ENCODE measurements around the gene HNRNPM. TPM values are rescaled to one million over a fixed set of nuclear protein-coding genes. Genes with fewer than 3 reads are reported as not detected.
A peak's percentile ranks its signal among the peaks of the same experiment; 100 is the strongest.
"Not testable (repeated sequence)": the region's sequence is repeated elsewhere in the genome, so short reads cannot be mapped to it uniquely, and the experiment has no call there.

Gene HNRNPM
- total RNA-seq, 1 experiment from 2014 or later: 162 TPM

GRCh38 chr19:8426283-8426682 lies 18.5 kb upstream of the HNRNPM start:
- no peak for DNase-seq (ENCODE audit: low spot score)

DNA sequence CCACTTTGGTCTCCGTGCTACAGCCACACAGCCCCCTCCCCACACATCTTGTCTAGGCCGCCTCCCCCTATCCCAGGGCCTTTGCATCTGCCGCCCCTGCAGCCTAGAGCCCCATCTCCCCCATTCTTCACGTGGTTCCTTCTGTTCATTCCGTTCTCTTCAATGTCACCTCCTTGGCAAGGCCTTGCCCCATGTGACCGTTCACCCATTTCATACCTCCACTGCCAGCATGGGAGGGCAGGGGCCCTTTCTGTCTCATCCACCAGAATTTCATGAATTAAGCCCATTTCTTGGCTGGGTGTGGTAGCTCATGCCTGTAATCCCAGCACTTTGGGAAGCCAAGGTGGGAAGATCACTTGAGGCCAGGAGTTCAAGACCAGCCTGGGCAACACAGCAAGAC lies 15.7 kb upstream of the HNRNPM start:
- no peak for DNase-seq (ENCODE audit: low spot score)

GRCh38 chr19:8429826-8430225 lies 14.9 kb upstream of the HNRNPM start:
- DNase-seq (ENCODE audit: low spot score): no peak

DNA sequence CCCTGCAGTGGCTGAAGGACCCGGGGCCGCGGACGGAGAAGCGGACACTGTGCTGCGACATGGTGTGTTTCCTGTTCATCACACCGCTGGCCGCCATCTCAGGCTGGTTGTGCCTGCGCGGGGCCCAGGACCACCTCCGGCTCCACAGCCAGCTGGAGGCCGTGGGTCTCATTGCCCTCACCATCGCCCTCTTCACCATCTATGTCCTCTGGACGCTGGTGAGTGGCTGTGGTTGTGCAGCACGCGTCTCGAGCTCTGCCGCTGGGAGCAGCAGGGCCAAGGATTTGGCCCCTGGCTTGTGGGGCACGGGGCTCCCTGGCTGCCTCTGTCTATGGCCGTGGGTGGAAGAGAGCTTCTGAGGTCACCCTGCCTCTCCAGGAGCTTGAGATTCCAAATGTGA lies 14.1 kb upstream of the HNRNPM start:
- no peak for DNase-seq (ENCODE audit: low spot score)

DNA sequence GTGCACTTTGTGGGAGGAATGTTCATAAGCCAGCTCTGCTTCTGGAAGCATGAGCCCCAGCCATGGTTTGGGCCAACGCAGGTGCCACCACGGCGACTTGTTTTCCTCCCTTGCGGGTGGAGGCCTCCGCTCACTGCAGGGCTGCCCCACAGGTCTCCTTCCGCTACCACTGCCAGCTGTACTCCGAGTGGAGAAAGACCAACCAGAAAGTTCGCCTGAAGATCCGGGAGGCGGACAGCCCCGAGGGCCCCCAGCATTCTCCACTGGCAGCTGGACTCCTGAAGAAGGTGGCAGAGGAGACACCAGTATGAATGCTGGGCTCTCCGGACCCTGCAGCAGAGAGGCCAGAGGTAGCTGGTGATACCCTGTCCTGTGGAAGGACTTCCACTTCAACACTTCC lies 6.5 kb upstream of the HNRNPM start:
- DNase-seq (ENCODE audit: low spot score): no peak

DNA sequence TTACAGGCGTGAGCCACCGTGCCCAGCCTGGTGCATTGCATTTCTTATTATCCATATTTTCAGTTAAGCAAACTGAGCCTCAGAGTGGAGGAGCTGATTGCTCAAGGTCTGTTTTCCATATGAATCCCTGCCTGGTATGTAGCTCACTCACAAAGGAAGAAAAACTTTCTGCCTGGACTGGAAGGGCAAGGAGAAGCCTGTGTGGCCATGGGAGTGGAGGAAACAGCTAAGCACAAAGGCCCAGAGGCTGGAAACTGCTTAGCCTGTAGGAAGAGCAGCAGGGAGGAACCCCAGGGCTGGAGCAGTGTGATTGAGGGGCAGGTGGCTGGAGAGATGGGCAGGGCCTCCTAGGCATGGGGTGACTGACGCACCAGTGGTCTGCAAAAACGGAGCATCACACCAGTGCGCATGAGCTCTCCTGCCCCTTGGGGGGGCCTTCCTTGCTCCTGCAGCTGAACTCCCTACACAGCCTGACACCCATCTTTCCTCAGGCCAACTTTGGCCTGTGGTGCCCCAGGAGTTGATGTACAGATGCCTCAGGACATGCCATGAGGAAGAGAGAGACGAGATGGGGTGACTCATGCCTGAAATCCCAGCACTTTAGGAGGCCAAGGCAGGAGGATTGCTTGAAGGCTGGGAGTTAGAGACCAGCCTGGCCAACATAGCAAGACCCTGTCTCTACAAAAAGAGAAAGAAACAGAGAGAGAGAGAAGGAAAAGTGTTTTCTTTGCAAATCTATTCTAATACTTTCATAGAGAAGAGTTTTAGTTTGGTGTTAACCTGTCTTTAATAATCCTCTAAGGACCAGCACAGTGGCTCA lies 2.8 kb upstream of the HNRNPM start:
- DNase-seq (ENCODE audit: low spot score): no peak

DNA sequence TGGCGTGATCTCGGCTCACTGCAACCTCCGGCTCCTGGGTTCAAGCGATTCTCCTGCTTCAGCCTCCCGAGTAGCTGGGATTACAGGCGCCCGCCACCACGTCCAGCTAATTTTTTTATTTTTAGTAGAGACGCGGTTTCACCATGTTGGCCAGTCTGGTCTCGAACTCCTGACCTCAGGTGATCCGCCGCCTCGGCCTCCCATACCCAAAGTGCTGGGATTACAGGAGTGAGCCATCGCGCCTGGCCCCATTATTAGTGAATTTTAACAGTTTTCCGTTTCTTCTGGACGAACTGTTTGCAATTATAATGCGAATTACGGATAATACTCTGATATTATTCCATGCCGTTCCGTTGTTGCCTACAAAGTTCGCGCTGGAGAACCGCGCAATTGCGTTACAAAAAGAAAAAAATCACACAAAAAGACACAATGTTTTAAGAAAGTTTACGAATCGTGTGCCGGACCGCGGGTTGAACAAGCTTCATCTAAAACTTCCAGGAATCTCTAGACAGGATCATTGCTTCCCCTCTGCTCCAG lies 567 bp upstream of the HNRNPM start:
- not testable (repeated sequence) for DNase-seq (ENCODE audit: low spot score)

GRCh38 chr19:8445488-8446001 lies 770 bp downstream of the HNRNPM start:
- DNase-seq (ENCODE audit: low spot score): peak; percentile 37

- no peak for DNase-seq (ENCODE audit: low spot score)
Observed at GRCh38 chr19:8446061-8446709, 1.4 kb downstream of the HNRNPM start.

DNA sequence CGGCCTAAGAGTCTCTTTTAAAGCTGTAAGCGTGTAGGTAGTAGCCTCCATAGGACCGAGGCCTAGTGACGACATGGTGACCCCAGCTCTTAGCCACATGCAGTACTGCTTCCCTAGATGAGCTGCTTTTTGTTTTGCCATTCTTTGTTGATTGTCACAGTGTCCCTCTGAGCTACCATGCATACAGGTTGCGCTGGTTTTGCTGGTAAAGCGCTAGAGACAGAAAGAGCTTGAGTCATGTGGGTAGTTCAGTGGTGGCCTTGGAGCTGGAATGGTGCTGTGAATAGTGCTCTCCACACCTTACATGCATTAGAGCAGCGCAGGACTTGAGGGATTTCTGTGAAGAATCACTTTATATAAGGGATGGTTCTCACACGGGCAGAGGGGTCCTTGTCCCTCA lies 5.1 kb downstream of the HNRNPM start:
- DNase-seq (ENCODE audit: low spot score): no peak

DNA sequence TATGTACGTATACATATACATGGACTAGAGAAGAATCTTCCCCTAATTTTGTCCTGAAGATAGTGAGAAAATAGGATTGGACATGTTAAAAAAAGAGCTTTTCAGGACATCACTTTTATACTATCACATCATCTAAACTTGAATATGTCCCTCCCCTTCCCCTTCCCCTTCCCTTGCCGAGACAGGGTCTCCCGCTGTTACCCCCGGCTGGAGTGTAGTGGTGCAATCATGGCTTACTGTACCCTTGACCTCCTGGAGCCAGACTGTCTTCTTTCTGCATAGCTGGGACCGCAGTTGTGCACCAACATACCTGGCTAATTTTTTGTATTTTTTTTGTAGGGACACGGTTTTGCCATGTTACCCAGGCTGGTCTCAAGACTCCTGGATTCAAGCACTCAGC lies 6.6 kb downstream of the HNRNPM start:
- no peak for DNase-seq (ENCODE audit: low spot score)

GRCh38 chr19:8451885-8452284 lies 7.1 kb downstream of the HNRNPM start:
- peak; percentile 63 for DNase-seq (ENCODE audit: low spot score)

DNA sequence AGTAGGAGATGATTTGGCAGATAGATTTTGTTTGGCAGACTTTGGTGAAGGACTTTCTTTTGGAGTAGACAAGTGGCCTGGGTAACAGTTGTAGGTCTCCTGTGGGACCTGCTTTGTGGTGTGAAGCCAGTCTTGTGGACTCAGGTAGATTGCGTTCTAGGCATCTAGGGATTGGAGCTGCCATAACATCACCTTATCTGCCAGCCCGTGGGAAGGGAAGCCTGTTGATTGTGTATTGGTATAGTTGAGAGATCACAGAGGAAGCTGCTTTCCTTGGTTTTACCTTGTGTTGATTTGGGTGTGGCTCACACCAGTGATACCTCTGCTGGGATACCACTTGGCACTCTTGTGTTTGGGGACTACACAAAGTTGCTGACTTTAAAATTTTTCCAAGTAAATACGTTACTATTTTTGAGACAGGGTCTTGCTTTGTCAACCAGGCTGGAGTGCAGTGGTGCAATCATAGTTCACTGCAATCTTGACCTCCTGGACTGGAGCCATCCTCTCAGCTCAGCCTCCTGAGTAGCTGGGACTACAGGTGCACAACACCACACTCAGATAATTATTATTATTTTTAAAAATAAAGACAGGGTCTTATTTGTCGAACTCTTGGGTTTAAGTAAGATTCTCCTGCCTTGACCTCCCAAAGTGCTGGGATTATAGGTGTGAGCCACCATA lies 7.8 kb downstream of the HNRNPM start:
- DNase-seq (ENCODE audit: low spot score): no peak

GRCh38 chr19:8453616-8454015 lies 8.8 kb downstream of the HNRNPM start:
- DNase-seq (ENCODE audit: low spot score): no peak

GRCh38 chr19:8454218-8454617 lies 9.4 kb downstream of the HNRNPM start:
- no peak for DNase-seq (ENCODE audit: low spot score)

DNA sequence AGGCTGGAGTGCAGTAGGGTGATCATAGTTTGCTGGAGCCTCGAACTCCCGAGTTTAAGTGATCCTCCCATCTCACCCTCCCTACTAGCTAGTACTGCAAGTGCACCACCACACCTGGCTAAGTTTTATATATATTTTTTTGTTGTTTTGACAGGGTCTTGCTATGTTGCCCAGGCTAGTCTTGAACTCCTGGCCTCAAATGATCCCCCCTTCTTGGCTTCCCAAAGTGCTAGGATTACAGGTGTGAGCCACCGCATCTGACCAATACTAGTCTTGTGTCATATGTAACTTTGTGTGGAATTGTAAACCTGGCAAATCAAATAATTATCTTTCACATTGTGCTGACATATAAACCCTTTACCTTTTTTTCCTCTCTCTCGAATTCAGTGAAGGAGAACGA lies 10.2 kb downstream of the HNRNPM start:
- DNase-seq (ENCODE audit: low spot score): no peak

DNA sequence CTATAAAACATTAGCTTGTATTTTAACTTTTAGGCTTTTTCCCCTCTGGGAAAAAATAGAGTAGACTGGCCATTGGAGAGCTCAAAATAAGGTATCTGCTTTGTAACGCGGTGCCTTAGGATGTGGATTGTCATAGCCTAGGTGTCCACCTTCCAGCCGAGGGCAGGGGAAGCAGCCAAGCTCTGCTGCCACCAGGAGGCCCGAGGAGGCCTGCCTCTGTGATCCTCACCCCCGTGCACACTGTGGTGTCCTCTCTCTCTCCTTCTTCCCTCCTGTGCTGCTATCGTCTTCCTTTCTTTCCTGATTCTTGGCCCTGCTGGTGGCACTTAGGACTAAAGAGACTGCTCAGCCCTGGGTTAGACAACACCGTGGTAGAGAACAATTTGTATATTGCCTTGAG lies 11.3 kb downstream of the HNRNPM start:
- DNase-seq (ENCODE audit: low spot score): no peak

DNA sequence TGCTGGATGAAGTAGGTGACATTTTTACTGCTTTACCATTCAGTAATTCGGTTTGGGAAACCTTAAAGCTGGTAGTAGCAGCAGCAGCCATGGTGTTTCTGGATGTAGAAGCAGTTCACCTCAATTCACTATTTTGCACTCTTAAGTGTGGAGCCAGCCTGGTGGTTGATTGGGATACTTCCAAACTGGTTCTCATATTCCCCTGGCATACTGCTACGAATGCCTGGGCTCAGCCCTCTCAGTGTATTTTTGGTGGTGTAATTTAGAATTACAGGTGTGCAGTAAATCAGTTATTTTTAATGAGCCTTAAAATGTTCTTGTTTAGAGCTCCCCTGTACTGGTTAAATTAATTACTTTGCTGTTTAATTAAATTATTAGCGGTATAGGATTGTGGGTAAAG lies 12.4 kb downstream of the HNRNPM start:
- no peak for DNase-seq (ENCODE audit: low spot score)

- DNase-seq (ENCODE audit: low spot score): no peak
Observed at GRCh38 chr19:8457827-8458226, 13.1 kb downstream of the HNRNPM start.

GRCh38 chr19:8458380-8458779 lies 13.6 kb downstream of the HNRNPM start:
- DNase-seq (ENCODE audit: low spot score): peak; percentile 32

DNA sequence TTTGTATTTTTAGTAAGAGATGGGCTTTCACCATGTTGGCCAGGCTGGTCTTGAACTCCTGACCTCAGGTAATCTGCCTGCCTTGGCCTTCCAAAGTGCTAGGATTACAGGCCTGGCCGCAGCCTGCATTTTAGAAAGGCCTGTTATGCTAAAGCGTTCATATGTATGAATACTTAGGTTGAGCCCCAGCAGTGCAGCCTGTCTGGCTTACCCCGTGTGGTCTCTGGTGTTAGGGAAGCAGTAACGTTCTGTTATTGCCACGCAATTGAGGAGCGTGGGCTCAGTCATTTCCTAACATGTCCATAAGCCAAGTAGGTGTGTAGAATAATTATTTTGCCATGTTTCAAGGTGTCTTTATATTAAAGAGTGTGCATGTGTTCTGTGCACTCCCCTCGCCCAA lies 14.3 kb downstream of the HNRNPM start:
- DNase-seq (ENCODE audit: low spot score): no peak

All from HT-29 (cell line).